Stimulated activated CD4-positive, alpha-beta T cell treated with anti-CD3 and anti-CD28 coated beads, Interleukin-4, amount 100 ng/mL, for 1 hour (primary cell): ENCODE data around the gene BMPR1B.
"Not testable (repeated sequence)": the region's sequence is repeated elsewhere in the genome, so short reads cannot be mapped to it uniquely, and the experiment has no call there.

ENCODE experiments used
- DNase-seq: peaks from one replicate; pipeline ENCODE4 v3.0.0-alpha.2; 2020

BMPR1B gene

GRCh38 chr4:95093936-95094929, 336.5 kb downstream of the BMPR1B start:
- DNase-seq, result no peak

- DNase-seq, result no peak
These were observed 337.7 kb downstream of the BMPR1B start for GRCh38 chr4:95095348-95095974.

GRCh38 chr4:95102162-95102790, 344.5 kb downstream of the BMPR1B start:
- no peak for DNase-seq

GRCh38 chr4:95105112-95105511, 347.4 kb downstream of the BMPR1B start:
- DNase-seq, result no peak

- no peak for DNase-seq
These were observed 348.2 kb downstream of the BMPR1B start for GRCh38 chr4:95105983-95106382.

- no peak for DNase-seq
These were observed 348.7 kb downstream of the BMPR1B start for GRCh38 chr4:95106408-95106928.

GRCh38 chr4:95107004-95107403, 349.2 kb downstream of the BMPR1B start:
- no peak for DNase-seq

- no peak for DNase-seq
These were observed 349.9 kb downstream of the BMPR1B start for GRCh38 chr4:95107635-95108034.

- no peak for DNase-seq
These were observed 351.2 kb downstream of the BMPR1B start for GRCh38 chr4:95108883-95109421.

- no peak for DNase-seq
These were observed 356.8 kb downstream of the BMPR1B start for GRCh38 chr4:95114521-95114920.

- no peak for DNase-seq
These were observed 360.7 kb downstream of the BMPR1B start for GRCh38 chr4:95118497-95118896.

- no peak for DNase-seq
These were observed 362.7 kb downstream of the BMPR1B start for GRCh38 chr4:95120456-95120855.

- no peak for DNase-seq
These were observed 364.2 kb downstream of the BMPR1B start for GRCh38 chr4:95122001-95122400.

- DNase-seq, result no peak
These were observed 367.2 kb downstream of the BMPR1B start for GRCh38 chr4:95124906-95125504.

GRCh38 chr4:95129031-95129430, 371.3 kb downstream of the BMPR1B start:
- DNase-seq, result no peak

- DNase-seq, result no peak
These were observed 372.1 kb downstream of the BMPR1B start for GRCh38 chr4:95129821-95130311.

GRCh38 chr4:95134016-95134415, 376.3 kb downstream of the BMPR1B start:
- DNase-seq, result not testable (repeated sequence)

- DNase-seq, result not testable (repeated sequence)
These were observed 381.7 kb downstream of the BMPR1B start for GRCh38 chr4:95139424-95139823.

GRCh38 chr4:95141361-95141760, 383.6 kb downstream of the BMPR1B start:
- no peak for DNase-seq

GRCh38 chr4:95142932-95143331, 385.2 kb downstream of the BMPR1B start:
- no peak for DNase-seq

- no peak for DNase-seq
These were observed 393.5 kb downstream of the BMPR1B start for GRCh38 chr4:95151255-95151654.

- DNase-seq, result no peak
These were observed 395.4 kb downstream of the BMPR1B start for GRCh38 chr4:95153182-95153581.
